ENCODE measurements around the gene ICAM2.

DNA sequence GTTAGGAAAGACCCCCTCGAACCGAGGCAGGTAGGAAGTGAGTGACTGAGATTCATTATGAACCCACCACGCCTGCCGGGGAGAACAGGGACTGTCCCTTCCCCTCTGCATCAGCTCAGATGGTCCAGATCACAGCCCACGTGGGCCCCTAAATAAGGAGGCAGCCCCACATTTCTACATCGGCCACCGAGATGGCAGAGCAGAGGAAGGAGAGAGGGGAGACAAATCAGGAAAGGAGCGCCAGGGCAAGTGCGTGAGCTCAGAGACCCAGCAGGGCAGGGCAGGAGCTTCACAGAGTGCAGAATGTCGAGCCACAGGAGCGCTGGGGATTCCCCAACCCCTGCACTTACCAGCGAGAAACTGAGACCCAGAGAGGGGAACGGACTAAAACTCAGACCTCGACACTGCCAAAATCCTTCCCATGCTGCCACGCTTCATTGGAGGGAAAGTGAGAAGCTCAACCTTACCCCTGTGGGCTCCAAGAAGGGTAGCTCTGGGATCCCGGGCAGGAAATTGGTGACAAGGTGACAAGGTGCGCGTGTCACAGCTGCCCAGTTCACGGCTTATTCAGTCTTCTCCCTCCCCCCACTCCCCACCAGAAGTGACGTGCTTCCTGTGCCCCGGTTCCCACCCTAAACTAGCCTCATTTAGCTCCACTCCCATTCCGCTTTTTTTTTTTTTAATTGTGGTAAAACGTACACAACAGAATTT lies at the start of gene ICAM2:
- no peak for TF ChIP-seq FOXM1 (IDR thresholded peaks at IDR 0.05; ENCODE audit: borderline replicate concordance)
- no peak for TF ChIP-seq BHLHE40 (IDR thresholded peaks at IDR 0.05; ENCODE audit: borderline replicate concordance)
- no peak for TF ChIP-seq ZNF384 (IDR thresholded peaks at IDR 0.05)
- TF ChIP-seq ELF4 (IDR thresholded peaks at IDR 0.05), result no peak
- TF ChIP-seq TARDBP (IDR thresholded peaks at IDR 0.05), result no peak
- TF ChIP-seq, protein P1, sequence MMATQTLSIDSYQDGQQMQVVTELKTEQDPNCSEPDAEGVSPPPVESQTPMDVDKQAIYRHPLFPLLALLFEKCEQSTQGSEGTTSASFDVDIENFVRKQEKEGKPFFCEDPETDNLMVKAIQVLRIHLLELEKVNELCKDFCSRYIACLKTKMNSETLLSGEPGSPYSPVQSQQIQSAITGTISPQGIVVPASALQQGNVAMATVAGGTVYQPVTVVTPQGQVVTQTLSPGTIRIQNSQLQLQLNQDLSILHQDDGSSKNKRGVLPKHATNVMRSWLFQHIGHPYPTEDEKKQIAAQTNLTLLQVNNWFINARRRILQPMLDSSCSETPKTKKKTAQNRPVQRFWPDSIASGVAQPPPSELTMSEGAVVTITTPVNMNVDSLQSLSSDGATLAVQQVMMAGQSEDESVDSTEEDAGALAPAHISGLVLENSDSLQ (IDR thresholded peaks at IDR 0.05), result no peak
- TF ChIP-seq LEF1 (IDR thresholded peaks at IDR 0.05; ENCODE audit: borderline replicate concordance), result no peak
- no peak for TF ChIP-seq SP1 (IDR thresholded peaks at IDR 0.05)
- no peak for TF ChIP-seq SUZ12 (IDR thresholded peaks at IDR 0.05)
- TF ChIP-seq FOXK2 (IDR thresholded peaks at IDR 0.05), result no peak
- TF ChIP-seq FOXA1 (IDR thresholded peaks at IDR 0.05), result no peak

Measured in HEK293T (cell line).